H9 (cell line): ENCODE results near the gene SLC22A5. TPM values are rescaled to one million over a fixed set of nuclear protein-coding genes. Genes with fewer than 3 reads are reported as not detected.

Experiments
- DNase-seq: peaks from one replicate; pipeline ENCODE4 v3.0.0-alpha.2; 2017
- H2AFZ ChIP-seq: one replicate; pipeline ENCODE4 v1.6.1; 2013; ENCODE audit warnings: mild to moderate bottlenecking, low read length, control low read depth, moderate library complexity
- H2AK5ac ChIP-seq: 2 replicates; pipeline ENCODE4 v1.6.1; 2013; ENCODE audit warnings: low read length, control low read depth, mixed read lengths; ENCODE audit not compliant: insufficient read length
- H2BK120ac ChIP-seq: one replicate; pipeline ENCODE4 v1.6.1; 2013; ENCODE audit warnings: low read depth, mild to moderate bottlenecking, low read length, control low read depth, inconsistent platforms; ENCODE audit not compliant: poor library complexity, severe bottlenecking
- H2BK12ac ChIP-seq: 2 replicates; pipeline ENCODE4 v1.6.1; 2013; ENCODE audit warnings: low read length, control low read depth, mixed read lengths, low read depth; ENCODE audit not compliant: insufficient read length
- H2BK15ac ChIP-seq: 2 replicates; pipeline ENCODE4 v1.6.1; 2013; ENCODE audit warnings: low read depth, low read length, control low read depth
- H2BK20ac ChIP-seq: one replicate; pipeline ENCODE4 v1.6.1; 2013; ENCODE audit warnings: low read depth, mild to moderate bottlenecking, low read length, control low read depth, inconsistent platforms; ENCODE audit not compliant: poor library complexity, severe bottlenecking
- H2BK5ac ChIP-seq: 2 replicates; pipeline ENCODE4 v1.6.1; 2013; ENCODE audit warnings: low read length, control low read depth, mixed read lengths; ENCODE audit not compliant: insufficient read length
- H3K14ac ChIP-seq: 2 replicates; pipeline ENCODE4 v1.6.1; 2013; ENCODE audit warnings: low read length, control low read depth; ENCODE audit not compliant: insufficient read depth
- H3K18ac ChIP-seq: 2 replicates; pipeline ENCODE4 v1.6.1; 2013; ENCODE audit warnings: low read depth, mild to moderate bottlenecking, mixed read lengths, low read length, control low read depth; ENCODE audit not compliant: insufficient read length
- H3K23ac ChIP-seq: 2 replicates; pipeline ENCODE4 v1.6.1; 2013; ENCODE audit warnings: low read length, control low read depth, mixed read lengths, low read depth; ENCODE audit not compliant: insufficient read length
- H3K23me2 ChIP-seq: 2 replicates; pipeline ENCODE4 v1.6.1; 2013; ENCODE audit warnings: low read depth, mild to moderate bottlenecking, mixed read lengths, low read length, control low read depth; ENCODE audit not compliant: insufficient read length, poor library complexity, severe bottlenecking
- H3K27ac ChIP-seq: 2 replicates; pipeline ENCODE4 v1.5.1; 2013; ENCODE audit warnings: low read length, control low read depth, mixed read lengths, low read depth; ENCODE audit not compliant: insufficient read length
- H3K27me3 ChIP-seq: 2 replicates; pipeline ENCODE4 v1.6.1; 2013; ENCODE audit warnings: low read length, control low read depth, inconsistent platforms; ENCODE audit not compliant: insufficient read depth
- H3K4ac ChIP-seq: 2 replicates; pipeline ENCODE4 v1.6.1; 2013; ENCODE audit warnings: low read depth, mild to moderate bottlenecking, control low read depth, inconsistent platforms, low read length, moderate library complexity
- H3K4me1 ChIP-seq: 2 replicates; pipeline ENCODE4 v1.6.1; 2013; ENCODE audit warnings: low read length, control low read depth, inconsistent platforms; ENCODE audit not compliant: insufficient read depth
- H3K4me2 ChIP-seq: 2 replicates; pipeline ENCODE4 v1.6.1; 2013; ENCODE audit warnings: low read length, control low read depth, mixed read lengths; ENCODE audit not compliant: insufficient read length, insufficient read depth
- H3K56ac ChIP-seq: 2 replicates; pipeline ENCODE4 v1.6.1; 2013; ENCODE audit warnings: low read depth, mild to moderate bottlenecking, mixed read lengths, low read length, control low read depth; ENCODE audit not compliant: insufficient read length
- H3K79me1 ChIP-seq: 2 replicates; pipeline ENCODE4 v1.6.1; 2013; ENCODE audit warnings: low read depth, mild to moderate bottlenecking, moderate library complexity, low read length, control low read depth, inconsistent platforms; ENCODE audit not compliant: insufficient read depth, poor library complexity, severe bottlenecking
- H3K79me2 ChIP-seq: 2 replicates; pipeline ENCODE4 v1.6.1; 2013; ENCODE audit warnings: low read length, control low read depth, inconsistent platforms; ENCODE audit not compliant: insufficient read depth
- H3K9ac ChIP-seq: 2 replicates; pipeline ENCODE4 v1.6.1; 2013; ENCODE audit warnings: low read length, control low read depth, mixed read lengths; ENCODE audit not compliant: insufficient read length; ENCODE audit errors: extremely low read depth
- H3K9me3 ChIP-seq: one replicate; pipeline ENCODE4 v1.6.1; 2013; ENCODE audit warnings: low read depth, low read length, inconsistent platforms; ENCODE audit not compliant: control insufficient read depth
- H3T11ph ChIP-seq: one replicate; pipeline ENCODE4 v1.6.1; 2013; ENCODE audit warnings: mild to moderate bottlenecking, low read length, control low read depth, inconsistent platforms
- H4K20me1 ChIP-seq: one replicate; pipeline ENCODE4 v1.6.1; 2013; ENCODE audit not compliant: control insufficient read depth, insufficient read length, insufficient read depth
- H4K5ac ChIP-seq: 2 replicates; pipeline ENCODE4 v1.6.1; 2013; ENCODE audit warnings: low read depth, mild to moderate bottlenecking, mixed read lengths, low read length, control low read depth; ENCODE audit not compliant: insufficient read length
- H4K8ac ChIP-seq: replicated peaks from 2 replicates; pipeline ENCODE4 v1.6.1; 2013; ENCODE audit warnings: low read length, control low read depth, mixed read lengths, low read depth; ENCODE audit not compliant: insufficient read length
- H4K91ac ChIP-seq: 2 replicates; pipeline ENCODE4 v1.6.1; 2013; ENCODE audit warnings: low read depth, mild to moderate bottlenecking, moderate library complexity, mixed read lengths, low read length, control low read depth; ENCODE audit not compliant: insufficient read length
- H3K27ac Mint-ChIP-seq, 3 experiments: 2 replicates in 2 of 3; 3 replicates in 1 of 3; pipeline ENCODE4 v1.8.0; 2020 to 2021; ENCODE audit warnings: mixed read lengths in 3 of 3, mild to moderate bottlenecking in 1 of 3, moderate library complexity in 1 of 3
- H3K27me3 Mint-ChIP-seq: 2 replicates; pipeline ENCODE4 v1.8.0; 2021; ENCODE audit warnings: low read depth, mild to moderate bottlenecking, moderate library complexity, mixed read lengths
- H3K36me3 Mint-ChIP-seq, 3 experiments: 2 replicates in 2 of 3; 3 replicates in 1 of 3; pipeline ENCODE4 v1.8.0; 2020 to 2021; ENCODE audit warnings: low read depth in 3 of 3, mixed read lengths in 3 of 3; ENCODE audit not compliant: insufficient read depth in 1 of 3
- H3K4me1 Mint-ChIP-seq, 2 experiments: 2 replicates each; pipeline ENCODE4 v1.8.0; 2020; ENCODE audit warnings: mixed read lengths in 2 of 2
- H3K4me3 Mint-ChIP-seq, 2 experiments: 2 replicates in 1 of 2; 3 replicates in 1 of 2; pipeline ENCODE4 v1.8.0; 2020 to 2021; ENCODE audit warnings: mild to moderate bottlenecking in 2 of 2, mixed read lengths in 2 of 2, moderate library complexity in 1 of 2
- H3K9me3 Mint-ChIP-seq, 2 experiments: 2 replicates in 1 of 2; 3 replicates in 1 of 2; pipeline ENCODE4 v1.8.0; 2020; ENCODE audit warnings: mild to moderate bottlenecking in 2 of 2, mixed read lengths in 2 of 2, moderate library complexity in 1 of 2
- CTCF ChIP-seq: fragments of 200-600 bp; sonication (generic); conservative IDR thresholded peaks from 3 replicates; pipeline ENCODE4 v1.8.0; 2021; ENCODE audit warnings: antibody characterized with exemption, mild to moderate bottlenecking
- WGBS: extraction: QIAGEN DNeasy Blood & Tissue Kit; methylation state at CpG from one replicate; pipeline ENCODE4 v1.1.7; 2013; ENCODE audit warnings: missing lambda C conversion rate, low lambda C conversion rate, mixed read lengths; ENCODE audit not compliant: insufficient read length; ENCODE audit errors: extremely low coverage; 5-methylcytosine and 5-hydroxymethylcytosine counted together
- total RNA-seq: library from RNA; stranded (reverse); gene quantifications from 2 replicates; pipeline ENCODE4 v1.2.1, GENCODE V29; 2021

The SLC22A5 gene
- total RNA-seq, 1 experiment from 2014 or later: 3.4 TPM

GRCh38 chr5:132378580-132378979 lies 9.1 kb downstream of the SLC22A5 start:
- Histone ChIP-seq H3K14ac (no peak overlapping the region), H2AFZ (no peak overlapping the region), H3K27ac (no peak overlapping the region), H3K4me1 (no peaks in the 10 kb centered on the region), H3K27me3 (no peaks in the 10 kb centered on the region), H2BK120ac (no peak overlapping the region), H3K18ac (no peak overlapping the region), H2BK20ac (no peak overlapping the region), H3K56ac (no peak overlapping the region), H2BK12ac (no peak overlapping the region), H2BK5ac (no peak overlapping the region), H4K91ac (no peak overlapping the region), H3K23ac (no peak overlapping the region), H3K79me1 (no peaks in the 10 kb centered on the region), H4K8ac (no peak overlapping the region), H3T11ph (no peak overlapping the region), H3K9me3 (no peaks in the 10 kb centered on the region), H3K4me2 (no peak overlapping the region), H3K79me2 (no peaks in the 10 kb centered on the region), H2BK15ac (no peak overlapping the region), H4K5ac (no peak overlapping the region), H2AK5ac (no peak overlapping the region), H3K9ac (no peak overlapping the region), H4K20me1 (no peaks in the 10 kb centered on the region), H3K23me2 (no peaks in the 10 kb centered on the region), H3K4ac (no peak overlapping the region)
- no peaks in the 10 kb centered on the region for H3K4me1 Mint-ChIP-seq
- WGBS: no CpG with 5 or more reads among the region's 3 CpGs
- TF ChIP-seq CTCF: no peak
- DNase-seq: no peak
- no peaks in the 10 kb centered on the region for H3K9me3 Mint-ChIP-seq
- no peak overlapping the region for H3K4me3 Mint-ChIP-seq
- no peaks in the 10 kb centered on the region; a peak in 1 of 7 replicates for H3K36me3 Mint-ChIP-seq
- no peak overlapping the region for H3K27ac Mint-ChIP-seq
- no peaks in the 10 kb centered on the region for H3K27me3 Mint-ChIP-seq
